ENCODE results near the gene DEUP1. TPM values are rescaled to one million over a fixed set of nuclear protein-coding genes. Genes with fewer than 3 reads are reported as not detected.
A peak's percentile ranks its signal among the peaks of the same experiment; 100 is the strongest.

Gene DEUP1
- total and polyA plus RNA-seq, 9 of the 15 experiments (the other 6 are each of a cell fraction or from before 2014, with no cell fraction given) = 1.4 to 10.9 (median 9.3) TPM

- TF ChIP-seq FOSL1 (tag; conservative IDR thresholded peaks at IDR 0.05) (peak; percentile 42; the same call in 1 of the 2 replicates), ATF7 (IDR thresholded peaks at IDR 0.05) (peak; percentile 24; the same call in 1 of the 2 replicates), TFAP4 (CRISPR knock-in tag; IDR thresholded peaks at IDR 0.05; ENCODE audit: borderline replicate concordance) (peak; percentile 41; the same call in 1 of the 2 replicates), TCF7L2 (IDR thresholded peaks at IDR 0.05; ENCODE audit: low read depth, low read length) (no peak), YY1 (IDR thresholded peaks at IDR 0.05; ENCODE audit: borderline replicate concordance in 1 of 3, control insufficient read depth in 1 of 3, extremely low read depth in 1 of 3, insufficient read depth in 3 of 3, insufficient read length in 1 of 3, insufficient replicate concordance in 2 of 3, low read depth in 1 of 3, low read length in 2 of 3) (no peak), RNF219 (CRISPR knock-in tag; IDR thresholded peaks at IDR 0.05) (no peak), COPS2 (conservative IDR thresholded peaks at IDR 0.05) (no peak), ZC3H11A (IDR thresholded peaks at IDR 0.05; ENCODE audit: low read depth, low read length) (no peak), LEF1 (IDR thresholded peaks at IDR 0.05) (peak; percentile 25; the same call in 1 of the 2 replicates), TAL1 (IDR thresholded peaks at IDR 0.05) (no peak), ZBTB12 (CRISPR knock-in tag; IDR thresholded peaks at IDR 0.05) (peak; percentile 45; the same call in 1 of the 2 replicates), ATF1 (CRISPR knock-in tag; IDR thresholded peaks at IDR 0.05) (no peak), ATF1 (tag; IDR thresholded peaks at IDR 0.05) (peak; percentile 65; the same call in 1 of the 2 replicates), RB1 (IDR thresholded peaks at IDR 0.05; ENCODE audit: low read depth) (no peak), NFIC (IDR thresholded peaks at IDR 0.05) (no peak), SRSF7 (optimal IDR thresholded peaks at IDR 0.05; ENCODE audit: low read depth, low read length) (no peak), ELK1 (CRISPR knock-in tag; IDR thresholded peaks at IDR 0.05) (no peak), VEZF1 (CRISPR knock-in tag; IDR thresholded peaks at IDR 0.05) (peak; percentile 45), CREB1 (IDR thresholded peaks at IDR 0.05) (peak; percentile 73), CREB1 (CRISPR knock-in tag; IDR thresholded peaks at IDR 0.05) (peak; percentile 73), PRPF4 (IDR thresholded peaks at IDR 0.05; ENCODE audit: insufficient read depth, low read depth, low read length, poor library complexity, severe bottlenecking) (no peak), U2AF2 (optimal IDR thresholded peaks at IDR 0.05; ENCODE audit: low read depth, low read length) (no peak), ARID1B (IDR thresholded peaks at IDR 0.05) (peak; percentile 8; the same call in 1 of the 2 replicates)
Observed at GRCh38 chr11:93444617-93445073, 114.1 kb downstream of the DEUP1 start (continued).
